H1 (cell line): ENCODE results near the gene LPCAT3. TPM values are rescaled to one million over a fixed set of nuclear protein-coding genes. Genes with fewer than 3 reads are reported as not detected.

Experiments
- CTCF ChIA-PET: fragments of 300-600 bp; sonication (Branson Sonifier 250); formaldehyde crosslinking; loops from one replicate; lab custom pipeline; 2021; ENCODE audit not compliant: partially characterized antibody; lab: Charles Lee
- POLR2A ChIA-PET: fragments of 300-600 bp; sonication (Branson Sonifier 250); formaldehyde crosslinking; loops from one replicate; lab custom pipeline; 2021; ENCODE audit warnings: inconsistent platforms; ENCODE audit not compliant: partially characterized antibody; lab: Charles Lee
- DNase-seq, 2 experiments: peaks; one replicate each; pipeline versions ENCODE4 v3.0.0 to v3.0.0-alpha.2; 2010 to 2022; ENCODE audit warnings: low spot score in 2 of 2, low read depth in 1 of 2, mixed read lengths in 1 of 2
- FAIRE-seq: peaks from 2 replicates; lab custom pipeline; 2011; peaks lifted over from hg19 to GRCh38; lab: Jason Lieb, UNC
- H2AFZ ChIP-seq: 2 replicates; pipeline ENCODE4 v1.8.1; 2012; ENCODE audit warnings: low read length, inconsistent platforms
- H2AK5ac ChIP-seq: 2 replicates; pipeline ENCODE4 v1.6.1; 2013; ENCODE audit warnings: low read depth, low read length
- H2BK120ac ChIP-seq: replicated peaks from 2 replicates; pipeline ENCODE3; 2013; ENCODE audit warnings: low read depth, low read length, inconsistent platforms
- H2BK12ac ChIP-seq: 2 replicates; pipeline ENCODE4 v1.6.1; 2013; ENCODE audit warnings: low read depth, low read length
- H2BK15ac ChIP-seq: 2 replicates; pipeline ENCODE4 v1.6.1; 2013; ENCODE audit warnings: low read length
- H2BK20ac ChIP-seq: 2 replicates; pipeline ENCODE4 v1.6.1; 2013; ENCODE audit warnings: low read length
- H2BK5ac ChIP-seq: 2 replicates; pipeline ENCODE4 v1.6.1; 2013; ENCODE audit warnings: low read depth, low read length
- H3K14ac ChIP-seq: 2 replicates; pipeline ENCODE4 v1.6.1; 2013; ENCODE audit warnings: inconsistent platforms; ENCODE audit not compliant: insufficient read length
- H3K18ac ChIP-seq: 2 replicates; pipeline ENCODE4 v1.6.1; 2013; ENCODE audit warnings: low read length; ENCODE audit errors: extremely low read depth
- H3K23ac ChIP-seq: 2 replicates; pipeline ENCODE4 v1.6.1; 2013; ENCODE audit warnings: inconsistent platforms; ENCODE audit not compliant: insufficient read length
- H3K23me2 ChIP-seq: 2 replicates; pipeline ENCODE4 v1.6.1; 2013; ENCODE audit warnings: low read depth, low read length
- H3K27ac ChIP-seq: 2 replicates; pipeline ENCODE4 v1.6.1; 2011; ENCODE audit warnings: low read depth, low read length, inconsistent platforms
- H3K27me3 ChIP-seq, 4 experiments: replicated peaks in 1 of 4; 1 replicate in 1 of 4; 2 replicates in 3 of 4; pipeline versions ENCODE4 v1.6.1 to v1.8.1; 2011 to 2013; ENCODE audit warnings: low read length in 3 of 4, mild to moderate bottlenecking in 3 of 4, inconsistent platforms in 2 of 4, mixed read lengths in 2 of 4, moderate library complexity in 1 of 4; ENCODE audit not compliant: control insufficient read depth in 3 of 4, insufficient read depth in 3 of 4; ENCODE audit errors: extremely low read depth in 1 of 4
- H3K36me3 ChIP-seq, 4 experiments: 2 replicates each; pipeline versions ENCODE4 v1.6.1 to v1.8.1; 2011 to 2013; ENCODE audit warnings: mild to moderate bottlenecking in 4 of 4, low read length in 3 of 4, moderate library complexity in 2 of 4, control low read depth in 1 of 4, inconsistent platforms in 1 of 4; ENCODE audit not compliant: insufficient read depth in 4 of 4, control insufficient read depth in 2 of 4
- H3K4ac ChIP-seq: replicated peaks from 2 replicates; pipeline ENCODE3; 2013; ENCODE audit warnings: low read length, low read depth, mixed read lengths, inconsistent platforms; ENCODE audit not compliant: insufficient read length
- H3K4me1 ChIP-seq, 4 experiments: replicated peaks in 1 of 4; 1 replicate in 1 of 4; 2 replicates in 3 of 4; pipeline versions ENCODE4 v1.6.1 to v1.8.1; 2011 to 2013; ENCODE audit warnings: low read length in 3 of 4, inconsistent platforms in 2 of 4, mixed read lengths in 1 of 4; ENCODE audit not compliant: insufficient read depth in 4 of 4, control insufficient read depth in 3 of 4
- H3K4me2 ChIP-seq, 2 experiments: 2 replicates each; pipeline versions ENCODE4 v1.6.1 to v1.8.1; 2011 to 2013; ENCODE audit warnings: low read depth in 2 of 2, low read length in 2 of 2, control low read depth in 1 of 2, inconsistent platforms in 1 of 2, mild to moderate bottlenecking in 1 of 2; ENCODE audit not compliant: insufficient read depth in 1 of 2
- H3K4me3 ChIP-seq, 4 experiments: fragments of 200-600, 300-600 bp in 1 of 4; sonication (generic), shearing (Covaris generic), sonication (Bioruptor Twin) in 1 of 4; 2 replicates each; pipeline versions ENCODE4 v1.5.1 to v1.8.1; 2011 to 2016; ENCODE audit warnings: low read length in 4 of 4, low read depth in 3 of 4, control low read depth in 2 of 4, inconsistent platforms in 2 of 4, mild to moderate bottlenecking in 2 of 4, mixed read lengths in 1 of 4, moderate library complexity in 1 of 4; ENCODE audit not compliant: insufficient read depth in 2 of 4; ENCODE audit errors: extremely low read depth in 1 of 4
- H3K56ac ChIP-seq: replicated peaks from 2 replicates; pipeline ENCODE3; 2013; ENCODE audit warnings: low read depth, mild to moderate bottlenecking, mixed read lengths, low read length, inconsistent platforms; ENCODE audit not compliant: insufficient read length
- H3K79me1 ChIP-seq: 2 replicates; pipeline ENCODE4 v1.6.1; 2013; ENCODE audit warnings: low read depth, low read length, control low read depth
- H3K79me2 ChIP-seq, 2 experiments: 2 replicates each; pipeline versions ENCODE4 v1.6.1 to v1.8.1; 2012 to 2013; ENCODE audit warnings: low read length in 2 of 2, mild to moderate bottlenecking in 2 of 2, inconsistent platforms in 1 of 2; ENCODE audit not compliant: insufficient read depth in 2 of 2, control insufficient read depth in 1 of 2
- H3K9ac ChIP-seq, 4 experiments: replicated peaks in 1 of 4; 1 replicate in 1 of 4; 2 replicates in 3 of 4; pipeline versions ENCODE4 v1.6.1 to v1.8.1; 2011 to 2013; ENCODE audit warnings: low read depth in 3 of 4, low read length in 3 of 4, control low read depth in 2 of 4, mild to moderate bottlenecking in 2 of 4, moderate library complexity in 2 of 4, inconsistent platforms in 1 of 4; ENCODE audit errors: extremely low read depth in 1 of 4
- H3K9me3 ChIP-seq, 2 experiments: 2 replicates each; pipeline versions ENCODE4 v1.6.1 to v1.8.1; 2012 to 2013; ENCODE audit warnings: mild to moderate bottlenecking in 2 of 2, moderate library complexity in 2 of 2, control low read depth in 1 of 2, inconsistent platforms in 1 of 2, low read depth in 1 of 2, low read length in 1 of 2, mixed read lengths in 1 of 2; ENCODE audit not compliant: insufficient read depth in 2 of 2
- H4K20me1 ChIP-seq, 2 experiments: replicated peaks in 1 of 2; 2 replicates each; pipeline versions ENCODE3 to v1.8.1; 2011 to 2013; ENCODE audit warnings: inconsistent platforms in 2 of 2, low read length in 2 of 2, mild to moderate bottlenecking in 1 of 2; ENCODE audit not compliant: insufficient read depth in 2 of 2, control insufficient read depth in 1 of 2
- H4K5ac ChIP-seq: 2 replicates; pipeline ENCODE4 v1.6.1; 2013; ENCODE audit warnings: low read length, low read depth, mixed read lengths, inconsistent platforms; ENCODE audit not compliant: insufficient read length
- H4K8ac ChIP-seq: 2 replicates; pipeline ENCODE4 v1.8.0; 2013; ENCODE audit warnings: mild to moderate bottlenecking, moderate library complexity, low read length, inconsistent platforms; ENCODE audit not compliant: insufficient read depth; ENCODE audit errors: extremely low read depth
- H4K91ac ChIP-seq: replicated peaks from 2 replicates; pipeline ENCODE3; 2013; ENCODE audit warnings: low read length, mixed read lengths, inconsistent platforms; ENCODE audit not compliant: insufficient read length
- ASH2L ChIP-seq: fragments of 200-600, 300-600 bp; sonication (generic); IDR thresholded peaks from one replicate; pipeline ENCODE4 v1.7.1; 2017; ENCODE audit warnings: low read length
- BACH1 ChIP-seq: IDR thresholded peaks from 2 replicates; pipeline ENCODE4 v1.6.1; 2012; ENCODE audit warnings: low read length, improper control_type of control experiment
- CHD2 ChIP-seq: IDR thresholded peaks from 2 replicates; pipeline ENCODE4 v1.6.1; 2012; ENCODE audit warnings: low read length, improper control_type of control experiment
- GABPA ChIP-seq: IDR thresholded peaks from 2 replicates; pipeline ENCODE4 v1.6.1; 2011; ENCODE audit warnings: mild to moderate bottlenecking, low read length, moderate library complexity, borderline replicate concordance; ENCODE audit not compliant: insufficient read depth
- HDAC6 ChIP-seq: IDR thresholded peaks from one replicate; pipeline ENCODE4 v1.7.1; 2012; ENCODE audit warnings: low read depth, mild to moderate bottlenecking, inconsistent platforms, low read length, moderate library complexity
- POLR2AphosphoS5 ChIP-seq: IDR thresholded peaks from 2 replicates; pipeline ENCODE4 v1.6.1; 2011; ENCODE audit warnings: low read depth, low read length
- TBP ChIP-seq: IDR thresholded peaks from 2 replicates; pipeline ENCODE4 v1.6.1; 2011; ENCODE audit warnings: low read depth, low read length, improper control_type of control experiment
- TCF12 ChIP-seq: IDR thresholded peaks from 2 replicates; pipeline ENCODE4 v1.6.1; 2011; ENCODE audit warnings: low read depth, mild to moderate bottlenecking, low read length
- WGBS, 2 experiments: shearing (Covaris generic) in 1 of 2; methylation state at CpG; one replicate each; pipeline versions ENCODE4 v1.1.6 to v1.1.7; 2013 to 2015; ENCODE audit warnings: low lambda C conversion rate in 2 of 2, mixed read lengths in 2 of 2, inconsistent platforms in 1 of 2, low coverage in 1 of 2, missing lambda C conversion rate in 1 of 2; ENCODE audit not compliant: insufficient replicate concordance in 2 of 2, insufficient coverage in 1 of 2, insufficient read length in 1 of 2; ENCODE audit errors: extremely low coverage in 1 of 2, missing lambda C conversion rate in 1 of 2; 5-methylcytosine and 5-hydroxymethylcytosine counted together
- polyA plus RNA-seq, 7 experiments: library from polyadenylated mRNA; depleted of rRNA in 3 of 7; stranded (reverse) in 5 of 7; unstranded in 2 of 7; fragments of >200 nt in 5 of 7; fragments of 200-250 nt in 2 of 7; gene quantifications; 1 replicate in 5 of 7; 2 replicates in 1 of 7; 4 replicates in 1 of 7; pipeline versions ENCODE4 v1.2.1 to v1.2.3, GENCODE V29; 2011 to 2013; ENCODE audit warnings: missing spikeins in 2 of 7, mixed read lengths in 2 of 7
- total RNA-seq: library from RNA; stranded (reverse); fragmentation: NEBNext Ultra II Directional; extraction: Animal tissue kit (Norgen Biotek cat#: 25700); gene quantifications from 2 replicates; pipeline ENCODE4 v1.2.1, GENCODE V29; 2021
- TF ChIP-seq, protein P1 (sequence below): IDR thresholded peaks from 2 replicates; pipeline ENCODE4 v1.6.1; 2011; ENCODE audit warnings: low read length, improper control_type of control experiment

LPCAT3 gene
- total and polyA plus RNA-seq, 2 of the 8 experiments (the other 6 are each of a cell fraction or from before 2014, with no cell fraction given): 55.8 to 70.4 TPM

DNA sequence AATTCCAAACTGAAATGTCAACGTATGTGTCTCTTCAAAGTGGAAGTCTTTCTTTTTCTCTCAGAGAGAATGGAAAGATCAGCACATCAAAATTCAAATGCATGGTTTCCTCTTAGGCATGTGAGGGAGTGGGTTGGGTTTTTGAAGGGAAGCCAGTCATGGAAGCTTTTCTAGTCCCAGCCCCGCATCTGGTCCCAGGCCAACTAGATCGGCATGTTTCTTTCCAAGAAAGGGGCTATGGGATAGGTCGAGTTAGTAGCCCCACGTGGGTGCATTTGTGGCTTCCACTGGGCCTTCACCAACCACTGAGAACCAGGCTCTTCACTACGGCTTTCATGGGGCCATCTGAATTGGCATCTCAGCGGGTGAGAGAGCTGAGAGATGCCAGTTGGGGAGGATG, 48.8 kb upstream of the LPCAT3 start:
- no peak overlapping the region for H2BK5ac ChIP-seq
- 87% methylated on average over 7 of the region's 7 CpGs; no CpG with 5 or more reads in 1 of the 2 experiments for WGBS, 2 experiments
- no peak overlapping the region for H2BK15ac ChIP-seq
- H4K5ac ChIP-seq: no peak overlapping the region
- H3K18ac ChIP-seq: no peak overlapping the region
- no peaks in the 10 kb centered on the region; a peak in 1 of 4 replicates for H3K9me3 ChIP-seq
- no peak overlapping the region for H3K4me3 ChIP-seq
- no peak overlapping the region for H4K8ac ChIP-seq
- H3K14ac ChIP-seq: no peak overlapping the region
- no peak overlapping the region for H3K4ac ChIP-seq
- H3K79me2 ChIP-seq: no peaks in the 10 kb centered on the region
- H3K4me2 ChIP-seq: no peak overlapping the region
- H3K79me1 ChIP-seq: no peaks in the 10 kb centered on the region
- H4K20me1 ChIP-seq: no peaks in the 10 kb centered on the region
- no peak overlapping the region for H2BK12ac ChIP-seq
- no peaks in the 10 kb centered on the region for H3K4me1 ChIP-seq
- no peaks in the 10 kb centered on the region for H3K23me2 ChIP-seq
- FAIRE-seq: no peak
- H3K27ac ChIP-seq: no peak overlapping the region
- H3K36me3 ChIP-seq: no peaks in the 10 kb centered on the region
- no peak overlapping the region for H2AFZ ChIP-seq
- no peak overlapping the region for H3K56ac ChIP-seq
- ChIA-PET CTCF (interaction anchor here (1.7 to 1.8 kb wide), 2 partner anchors 42 to 45 kb away, joined by 3 to 8 read pairs; partner anchors contain the start of gene C1RL), POLR2A (interaction anchor here (0.7 to 1.5 kb wide), 3 partner anchors 9 to 68 kb away, joined by 3 to 4 read pairs (median 3); no protein-coding TSS in a partner anchor)
- no peaks in the 10 kb centered on the region for H3K27me3 ChIP-seq
- no peak for DNase-seq
- no peak overlapping the region for H2BK120ac ChIP-seq
- H3K9ac ChIP-seq: no peak overlapping the region
- no peak overlapping the region for H3K23ac ChIP-seq
- no peak overlapping the region for H2AK5ac ChIP-seq
- no peak overlapping the region for H4K91ac ChIP-seq
- no peak overlapping the region for H2BK20ac ChIP-seq
- TF ChIP-seq GABPA: no peak
- no peak for TF ChIP-seq TBP
- TF ChIP-seq, protein P1, sequence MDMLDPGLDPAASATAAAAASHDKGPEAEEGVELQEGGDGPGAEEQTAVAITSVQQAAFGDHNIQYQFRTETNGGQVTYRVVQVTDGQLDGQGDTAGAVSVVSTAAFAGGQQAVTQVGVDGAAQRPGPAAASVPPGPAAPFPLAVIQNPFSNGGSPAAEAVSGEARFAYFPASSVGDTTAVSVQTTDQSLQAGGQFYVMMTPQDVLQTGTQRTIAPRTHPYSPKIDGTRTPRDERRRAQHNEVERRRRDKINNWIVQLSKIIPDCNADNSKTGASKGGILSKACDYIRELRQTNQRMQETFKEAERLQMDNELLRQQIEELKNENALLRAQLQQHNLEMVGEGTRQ: no peak
- no peak for TF ChIP-seq BACH1
- TF ChIP-seq ASH2L: no peak
- no peak for TF ChIP-seq CHD2
- no peak for TF ChIP-seq TCF12
- no peak for TF ChIP-seq POLR2AphosphoS5
- TF ChIP-seq HDAC6: no peak
